B cell (primary cell): Measurements from ENCODE around the gene ATP8A2.

Experiments
- EZH2 ChIP-seq: IDR thresholded peaks from 2 replicates; pipeline ENCODE4 v1.6.1; 2012; ENCODE audit warnings: borderline replicate concordance, low read depth, mild to moderate bottlenecking, moderate library complexity, low read length; ENCODE audit not compliant: insufficient read depth, poor library complexity, severe bottlenecking
- TF ChIP-seq, protein P1 (sequence below): fragments of 200-600 bp; IDR thresholded peaks from one replicate; pipeline ENCODE4 v1.8.0; 2022; ENCODE audit warnings: antibody characterized with exemption, mild to moderate bottlenecking

DNA sequence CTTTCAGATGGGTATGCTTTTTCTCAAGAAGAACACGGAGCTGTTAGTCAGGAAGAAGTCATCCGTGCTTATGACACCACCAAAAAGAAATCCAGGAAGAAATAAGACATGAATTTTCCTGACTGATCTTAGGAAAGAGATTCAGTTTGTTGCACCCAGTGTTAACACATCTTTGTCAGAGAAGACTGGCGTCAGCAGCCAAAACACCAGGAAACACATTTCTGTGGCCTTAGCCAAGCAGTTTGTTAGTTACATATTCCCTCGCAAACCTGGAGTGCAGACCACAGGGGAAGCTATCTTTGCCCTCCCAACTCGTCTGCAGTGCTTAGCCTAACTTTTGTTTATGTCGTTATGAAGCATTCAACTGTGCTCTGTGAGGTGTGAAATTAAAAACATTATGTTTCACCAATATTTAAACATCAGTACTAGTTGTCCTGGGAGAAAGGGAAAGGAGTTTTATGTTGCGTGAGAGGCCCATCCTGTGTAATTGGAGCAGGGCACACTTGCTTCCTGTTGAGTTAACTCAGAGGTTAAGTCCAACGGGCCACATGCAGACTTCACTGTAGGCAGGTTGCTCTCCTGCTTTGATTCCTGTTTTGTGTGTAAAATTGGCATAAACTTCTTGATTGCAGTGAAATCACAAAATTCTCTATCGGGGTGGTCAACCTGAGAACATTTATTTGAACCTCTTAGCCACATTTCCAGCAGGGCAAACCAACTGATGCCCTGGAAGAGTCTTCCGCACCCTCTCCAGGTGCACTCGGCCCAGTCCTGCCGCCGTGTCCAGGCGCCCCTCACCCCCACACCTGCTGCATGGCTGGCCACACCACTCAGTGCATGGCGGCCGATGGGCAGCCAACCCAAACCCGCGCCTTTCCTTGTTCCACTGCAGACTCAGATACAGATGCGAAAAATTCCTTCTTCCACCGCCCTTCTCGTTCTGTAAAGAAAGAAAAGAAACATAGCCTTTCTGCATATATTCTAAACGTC is 648.4 kb downstream of the ATP8A2 start:
- TF ChIP-seq, protein P1, sequence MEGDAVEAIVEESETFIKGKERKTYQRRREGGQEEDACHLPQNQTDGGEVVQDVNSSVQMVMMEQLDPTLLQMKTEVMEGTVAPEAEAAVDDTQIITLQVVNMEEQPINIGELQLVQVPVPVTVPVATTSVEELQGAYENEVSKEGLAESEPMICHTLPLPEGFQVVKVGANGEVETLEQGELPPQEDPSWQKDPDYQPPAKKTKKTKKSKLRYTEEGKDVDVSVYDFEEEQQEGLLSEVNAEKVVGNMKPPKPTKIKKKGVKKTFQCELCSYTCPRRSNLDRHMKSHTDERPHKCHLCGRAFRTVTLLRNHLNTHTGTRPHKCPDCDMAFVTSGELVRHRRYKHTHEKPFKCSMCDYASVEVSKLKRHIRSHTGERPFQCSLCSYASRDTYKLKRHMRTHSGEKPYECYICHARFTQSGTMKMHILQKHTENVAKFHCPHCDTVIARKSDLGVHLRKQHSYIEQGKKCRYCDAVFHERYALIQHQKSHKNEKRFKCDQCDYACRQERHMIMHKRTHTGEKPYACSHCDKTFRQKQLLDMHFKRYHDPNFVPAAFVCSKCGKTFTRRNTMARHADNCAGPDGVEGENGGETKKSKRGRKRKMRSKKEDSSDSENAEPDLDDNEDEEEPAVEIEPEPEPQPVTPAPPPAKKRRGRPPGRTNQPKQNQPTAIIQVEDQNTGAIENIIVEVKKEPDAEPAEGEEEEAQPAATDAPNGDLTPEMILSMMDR, result no peak
- no peak for TF ChIP-seq EZH2
